Lower lobe of right lung (tissue), 2 donors: Measurements from ENCODE around the gene DAAM2. TPM values are rescaled to one million over a fixed set of nuclear protein-coding genes. Genes with fewer than 3 reads are reported as not detected.
A peak's percentile ranks its signal among the peaks of the same experiment; 100 is the strongest.

Source experiments
- ATAC-seq, 2 donors: fragments of 200-7000 bp; cut with Tn5 transposase; one replicate each; pipeline ENCODE4 v1.9.1; 2020 to 2022; ENCODE audit warnings: mild to moderate bottlenecking in 2 of 2, moderate library complexity in 2 of 2
- DNase-seq: peaks from one replicate; pipeline ENCODE4 v3.0.0-alpha.2; 2020
- H3K27ac ChIP-seq: fragments of 200-600 bp; one replicate; pipeline ENCODE4 v1.8.0; 2022
- H3K27me3 ChIP-seq: fragments of 200-600 bp; one replicate; pipeline ENCODE4 v1.8.0; 2022; ENCODE audit warnings: low read depth
- H3K36me3 ChIP-seq: fragments of 200-600 bp; one replicate; pipeline ENCODE4 v1.8.0; 2022; ENCODE audit warnings: mild to moderate bottlenecking
- H3K4me1 ChIP-seq: fragments of 200-600 bp; one replicate; pipeline ENCODE4 v1.8.0; 2022
- H3K4me3 ChIP-seq: fragments of 200-600 bp; one replicate; pipeline ENCODE4 v1.8.0; 2022; ENCODE audit warnings: mild to moderate bottlenecking
- H3K9me3 ChIP-seq: fragments of 200-600 bp; one replicate; pipeline ENCODE4 v1.8.0; 2022
- intact Hi-C: fragments of 100-400 bp; cut with DNase I; formaldehyde crosslinking; loops from one replicate; pipeline ENCODE4 v1.11.0; 2022
- total RNA-seq: library from RNA; stranded (reverse); fragmentation: NEBNext Ultra II Directional; extraction: Animal tissue kit (Norgen Biotek cat#: 25700); gene quantifications from one replicate; pipeline ENCODE4 v1.2.1, GENCODE V29; 2021
- TF ChIP-seq, protein P1 (sequence below): fragments of 200-600 bp; IDR thresholded peaks from one replicate; pipeline ENCODE4 v1.8.0; 2022; ENCODE audit warnings: antibody characterized with exemption, mild to moderate bottlenecking
- donor health status: DM: no; HTN: yes; CAD: no; lungs with severe emphysema.

Gene DAAM2
- total RNA-seq, 1 donor from 2014 or later, result 29.0 TPM

GRCh38 chr6:39821742-39822532 is 29.8 kb downstream of the DAAM2 start:
- Histone ChIP-seq H3K4me3 (peak overlapping the region; percentile 27), H3K36me3 (no peaks in the 10 kb centered on the region), H3K27me3 (no peaks in the 10 kb centered on the region)

DNA sequence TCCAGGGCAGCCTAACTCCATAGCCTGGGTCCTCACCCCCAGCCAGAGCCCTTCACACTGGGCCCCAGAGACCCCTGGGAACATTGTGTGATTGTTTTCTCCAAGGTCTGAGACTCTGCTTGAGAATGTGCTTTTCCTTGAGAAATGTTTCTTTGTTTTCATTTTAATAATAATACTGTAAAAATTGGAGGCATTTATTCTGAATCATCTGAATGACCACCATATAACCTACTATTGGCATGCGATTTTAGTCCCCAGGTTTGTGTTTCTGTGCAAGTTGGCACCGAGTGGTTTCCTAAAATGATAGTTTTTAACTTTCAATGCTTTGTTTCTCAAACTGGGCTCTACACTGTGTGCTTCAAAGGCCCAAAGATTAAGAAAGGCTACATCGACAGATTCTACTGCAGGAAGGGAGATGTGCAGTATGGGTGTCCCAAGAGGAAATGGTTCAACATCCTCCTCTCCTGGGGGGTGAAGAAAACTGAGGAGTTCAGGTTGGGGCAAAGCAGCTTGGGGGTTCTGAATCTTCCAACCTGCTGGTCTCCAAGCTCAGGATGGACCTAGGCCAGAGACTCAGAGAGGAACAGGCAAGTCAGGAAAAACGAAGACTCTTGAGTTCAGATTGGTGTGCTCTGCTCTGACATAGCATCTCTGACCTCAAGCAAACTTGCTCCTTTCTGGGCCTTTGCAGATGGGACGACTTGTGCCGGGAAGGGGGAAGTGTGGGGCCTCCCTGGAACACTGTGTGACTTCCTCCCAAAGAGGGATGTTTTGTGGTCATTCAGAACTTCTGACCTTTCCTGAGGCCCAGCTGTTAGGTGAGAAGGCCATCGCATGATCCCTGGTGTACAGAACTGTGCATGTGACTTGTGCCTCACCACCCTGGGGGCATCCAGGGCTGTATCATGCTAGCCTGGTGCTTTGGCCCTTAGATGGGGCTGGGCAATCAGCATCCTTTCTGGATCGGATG is 31.0 kb downstream of the DAAM2 start:
- ATAC-seq (peak; percentile 48 to 70), DNase-seq (no peak)
- intact Hi-C loops, result no loop called here
- Histone ChIP-seq H3K9me3 (no peaks in the 10 kb centered on the region), H3K4me1 (peaks cover 69% of the 10 kb centered on the region), H3K36me3 (no peaks in the 10 kb centered on the region), H3K4me3 (no peak overlapping the region), H3K27me3 (no peaks in the 10 kb centered on the region), H3K27ac (peak overlapping the region; percentile 72)
- TF ChIP-seq, protein P1, sequence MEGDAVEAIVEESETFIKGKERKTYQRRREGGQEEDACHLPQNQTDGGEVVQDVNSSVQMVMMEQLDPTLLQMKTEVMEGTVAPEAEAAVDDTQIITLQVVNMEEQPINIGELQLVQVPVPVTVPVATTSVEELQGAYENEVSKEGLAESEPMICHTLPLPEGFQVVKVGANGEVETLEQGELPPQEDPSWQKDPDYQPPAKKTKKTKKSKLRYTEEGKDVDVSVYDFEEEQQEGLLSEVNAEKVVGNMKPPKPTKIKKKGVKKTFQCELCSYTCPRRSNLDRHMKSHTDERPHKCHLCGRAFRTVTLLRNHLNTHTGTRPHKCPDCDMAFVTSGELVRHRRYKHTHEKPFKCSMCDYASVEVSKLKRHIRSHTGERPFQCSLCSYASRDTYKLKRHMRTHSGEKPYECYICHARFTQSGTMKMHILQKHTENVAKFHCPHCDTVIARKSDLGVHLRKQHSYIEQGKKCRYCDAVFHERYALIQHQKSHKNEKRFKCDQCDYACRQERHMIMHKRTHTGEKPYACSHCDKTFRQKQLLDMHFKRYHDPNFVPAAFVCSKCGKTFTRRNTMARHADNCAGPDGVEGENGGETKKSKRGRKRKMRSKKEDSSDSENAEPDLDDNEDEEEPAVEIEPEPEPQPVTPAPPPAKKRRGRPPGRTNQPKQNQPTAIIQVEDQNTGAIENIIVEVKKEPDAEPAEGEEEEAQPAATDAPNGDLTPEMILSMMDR, result no peak

More at GRCh38 chr6:39821742-39822532, 29.8 kb downstream of the DAAM2 start:
- intact Hi-C loops, result no loop called here
- TF ChIP-seq, protein P1, result no peak
- H3K4me1 ChIP-seq, result peaks cover 65% of the 10 kb centered on the region
- no peak for DNase-seq
- H3K9me3 ChIP-seq, result no peaks in the 10 kb centered on the region
- H3K27ac ChIP-seq, result peak overlapping the region; percentile 72
- peak in 1 of 2 donors; percentile 18 for ATAC-seq

- DNase-seq (no peak), ATAC-seq (no peak)
- Histone ChIP-seq H3K27me3 (no peaks in the 10 kb centered on the region), H3K36me3 (no peaks in the 10 kb centered on the region), H3K9me3 (no peaks in the 10 kb centered on the region), H3K4me1 (peaks cover 58% of the 10 kb centered on the region), H3K27ac (peak overlapping the region; percentile 32), H3K4me3 (no peak overlapping the region)
- intact Hi-C loops, result no loop called here
- TF ChIP-seq, protein P1, result no peak
Observed at GRCh38 chr6:39824030-39824926, 32.1 kb downstream of the DAAM2 start.

DNA sequence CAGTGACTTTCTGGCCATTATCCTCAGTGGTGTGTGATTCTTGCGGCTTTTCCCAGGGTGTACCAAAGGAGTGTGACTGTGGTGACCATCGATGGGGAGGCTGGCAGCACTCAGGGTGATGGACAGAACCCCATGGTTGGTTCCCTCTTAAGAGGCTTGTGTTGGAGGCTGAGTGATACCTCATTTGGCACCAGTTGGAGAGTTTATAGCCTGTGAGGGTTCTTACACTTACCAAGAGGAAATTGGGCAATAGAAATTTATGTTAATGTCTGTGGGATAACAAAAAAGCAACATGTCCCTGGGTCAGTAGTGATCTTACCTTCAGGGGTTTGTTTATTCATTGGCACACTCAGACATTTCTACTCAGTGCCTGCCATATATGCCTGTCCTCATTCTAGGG is 37.2 kb downstream of the DAAM2 start:
- H3K4me3 ChIP-seq, result no peak overlapping the region
- H3K27ac ChIP-seq, result no peak overlapping the region
- ATAC-seq (peak in 1 of 2 donors; percentile 31), DNase-seq (no peak)
- TF ChIP-seq, protein P1, result no peak
- no peaks in the 10 kb centered on the region for H3K36me3 ChIP-seq
- H3K4me1 ChIP-seq, result peaks cover 25% of the 10 kb centered on the region
- no peaks in the 10 kb centered on the region for H3K27me3 ChIP-seq
- intact Hi-C loops, result no loop called here
- H3K9me3 ChIP-seq, result no peaks in the 10 kb centered on the region

- ATAC-seq (no peak), DNase-seq (no peak)
- H3K27me3 ChIP-seq, result no peaks in the 10 kb centered on the region
- TF ChIP-seq, protein P1, result no peak
- no peak overlapping the region for H3K27ac ChIP-seq
- no peaks in the 10 kb centered on the region for H3K9me3 ChIP-seq
- intact Hi-C loops, result no loop called here
- peaks cover 20% of the 10 kb centered on the region for H3K4me1 ChIP-seq
- H3K4me3 ChIP-seq, result no peak overlapping the region
- H3K36me3 ChIP-seq, result no peaks in the 10 kb centered on the region
Observed at GRCh38 chr6:39830444-39830843, 38.3 kb downstream of the DAAM2 start.
